WTC11 (cell line): ENCODE data around the gene RBP2. TPM values are rescaled to one million over a fixed set of nuclear protein-coding genes. Genes with fewer than 3 reads are reported as not detected.

Experiments used
- ATAC-seq: fragments of 200-7000 bp; cut with Tn5 transposase; 2 replicates; pipeline ENCODE4 v1.10.0; 2021; ENCODE audit warnings: mild to moderate bottlenecking, moderate library complexity
- CTCF ChIA-PET: fragments of 300-600 bp; sonication (Branson Sonifier 250); formaldehyde crosslinking; loops from one replicate; lab custom pipeline; 2021; ENCODE audit warnings: antibody characterized with exemption; lab: Charles Lee
- POLR2A ChIA-PET: fragments of 350-600 bp; sonication (Branson Sonifier 250); formaldehyde crosslinking; loops from one replicate; lab custom pipeline; 2021; ENCODE audit warnings: antibody characterized with exemption; lab: Charles Lee
- DNase-seq: peaks from one replicate; pipeline ENCODE4 v3.0.0; 2021; ENCODE audit warnings: low spot score
- H3K27ac Mint-ChIP-seq: 2 replicates; pipeline ENCODE4 v1.8.0; 2021; ENCODE audit warnings: mixed read lengths
- H3K27me3 Mint-ChIP-seq: 2 replicates; pipeline ENCODE4 v1.8.0; 2021; ENCODE audit warnings: low read depth, mild to moderate bottlenecking, moderate library complexity, mixed read lengths
- H3K36me3 Mint-ChIP-seq: 2 replicates; pipeline ENCODE4 v1.8.0; 2021; ENCODE audit warnings: mixed read lengths
- H3K4me1 Mint-ChIP-seq: 2 replicates; pipeline ENCODE4 v1.8.0; 2022; ENCODE audit warnings: mixed read lengths
- H3K4me3 Mint-ChIP-seq: 2 replicates; pipeline ENCODE4 v1.8.0; 2021; ENCODE audit warnings: mild to moderate bottlenecking, moderate library complexity, mixed read lengths
- H3K9me3 Mint-ChIP-seq: 2 replicates; pipeline ENCODE4 v1.8.0; 2021; ENCODE audit warnings: mixed read lengths
- GABPB1 ChIP-seq: sonication (generic); formaldehyde crosslinking; IDR thresholded peaks from 2 replicates; pipeline ENCODE4 v1.8.1; 2023; ENCODE audit warnings: mild to moderate bottlenecking, missing genetic modification reagents
- HMGA2 ChIP-seq: fragments of 250-450 bp; sonication (Bioruptor Pico); IDR thresholded peaks from 2 replicates; pipeline ENCODE4 v1.4.0; 2021; ENCODE audit warnings: mild to moderate bottlenecking, moderate library complexity
- IRF2 ChIP-seq: sonication (generic); formaldehyde crosslinking; IDR thresholded peaks from 2 replicates; pipeline ENCODE4 v1.8.0; 2022; ENCODE audit warnings: low read depth, missing genetic modification reagents, borderline replicate concordance
- SP1 ChIP-seq: sonication (generic); formaldehyde crosslinking; conservative IDR thresholded peaks from 2 replicates; pipeline ENCODE4 v1.8.1; 2022; ENCODE audit warnings: missing genetic modification reagents
- ZNF232 ChIP-seq: sonication (generic); formaldehyde crosslinking; IDR thresholded peaks from 2 replicates; pipeline ENCODE4 v1.8.0; 2022; ENCODE audit warnings: mild to moderate bottlenecking, missing genetic modification reagents
- ZNF396 ChIP-seq: fragments of 250-450 bp; sonication (Bioruptor Pico); IDR thresholded peaks from 2 replicates; pipeline ENCODE4 v1.8.0; 2021; ENCODE audit warnings: mild to moderate bottlenecking, moderate library complexity, borderline replicate concordance
- total RNA-seq: library from RNA; stranded (reverse); gene quantifications from 3 replicates; pipeline ENCODE4 v1.2.3, GENCODE V29; 2021
- TF ChIP-seq, protein P1 (sequence below): sonication (generic); formaldehyde crosslinking; IDR thresholded peaks from 2 replicates; pipeline ENCODE4 v1.8.1; 2023; ENCODE audit warnings: mild to moderate bottlenecking, missing genetic modification reagents, borderline replicate concordance
- TF ChIP-seq, protein P2 (sequence below): sonication (generic); formaldehyde crosslinking; IDR thresholded peaks from 2 replicates; pipeline ENCODE4 v1.8.0; 2022; ENCODE audit warnings: missing genetic modification reagents
- TF ChIP-seq, protein P3 (sequence below): sonication (generic); formaldehyde crosslinking; IDR thresholded peaks from 2 replicates; pipeline ENCODE4 v1.8.1; 2022; ENCODE audit warnings: mild to moderate bottlenecking, missing genetic modification reagents, moderate library complexity, borderline replicate concordance
- TF ChIP-seq, protein P4 (sequence below): sonication (generic); formaldehyde crosslinking; IDR thresholded peaks from 2 replicates; pipeline ENCODE4 v1.8.1; 2022; ENCODE audit warnings: low read depth, mild to moderate bottlenecking, moderate library complexity, missing genetic modification reagents, borderline replicate concordance
- TF ChIP-seq, protein P5 (sequence below): sonication (generic); formaldehyde crosslinking; IDR thresholded peaks from 2 replicates; pipeline ENCODE4 v1.8.1; 2023; ENCODE audit warnings: mild to moderate bottlenecking, missing genetic modification reagents, moderate library complexity
- TF ChIP-seq, protein P6 (sequence below): fragments of 250-450 bp; sonication (Bioruptor Pico); IDR thresholded peaks from 2 replicates; pipeline ENCODE4 v1.9.0; 2021; ENCODE audit warnings: mild to moderate bottlenecking

RBP2 gene
- total RNA-seq, 1 experiment from 2014 or later = not detected

DNA sequence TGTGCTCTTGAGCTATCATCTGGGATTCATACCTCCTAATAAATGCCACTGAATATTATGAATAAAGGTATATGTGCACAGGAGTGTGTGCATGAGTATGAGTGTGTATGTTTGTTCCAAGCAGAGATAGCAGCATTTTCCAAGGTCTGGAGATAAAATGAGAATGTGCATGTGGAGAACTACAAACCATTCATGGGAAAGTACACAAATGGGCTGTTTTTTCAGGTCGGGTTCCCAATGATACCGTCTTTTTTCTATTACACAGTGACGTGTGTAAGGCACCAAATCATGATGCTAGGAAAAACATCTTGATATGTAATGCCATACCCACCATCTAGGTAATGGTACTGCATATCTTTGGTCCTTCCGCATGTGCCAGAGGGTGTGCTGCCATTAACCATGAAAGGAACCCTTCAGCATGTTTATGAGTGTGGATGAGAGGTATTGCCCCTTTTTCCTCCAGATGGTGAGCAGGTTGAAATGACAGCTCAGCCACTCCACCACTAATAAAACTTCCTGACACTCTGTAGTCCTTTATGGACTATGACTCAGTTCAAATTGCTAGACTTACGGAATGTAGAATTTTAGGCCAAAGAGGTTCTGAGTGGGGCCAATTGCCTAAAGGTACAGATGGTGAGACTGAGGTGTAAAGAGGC is 50.4 kb downstream of the RBP2 start (continued):
- TF ChIP-seq, protein P1, sequence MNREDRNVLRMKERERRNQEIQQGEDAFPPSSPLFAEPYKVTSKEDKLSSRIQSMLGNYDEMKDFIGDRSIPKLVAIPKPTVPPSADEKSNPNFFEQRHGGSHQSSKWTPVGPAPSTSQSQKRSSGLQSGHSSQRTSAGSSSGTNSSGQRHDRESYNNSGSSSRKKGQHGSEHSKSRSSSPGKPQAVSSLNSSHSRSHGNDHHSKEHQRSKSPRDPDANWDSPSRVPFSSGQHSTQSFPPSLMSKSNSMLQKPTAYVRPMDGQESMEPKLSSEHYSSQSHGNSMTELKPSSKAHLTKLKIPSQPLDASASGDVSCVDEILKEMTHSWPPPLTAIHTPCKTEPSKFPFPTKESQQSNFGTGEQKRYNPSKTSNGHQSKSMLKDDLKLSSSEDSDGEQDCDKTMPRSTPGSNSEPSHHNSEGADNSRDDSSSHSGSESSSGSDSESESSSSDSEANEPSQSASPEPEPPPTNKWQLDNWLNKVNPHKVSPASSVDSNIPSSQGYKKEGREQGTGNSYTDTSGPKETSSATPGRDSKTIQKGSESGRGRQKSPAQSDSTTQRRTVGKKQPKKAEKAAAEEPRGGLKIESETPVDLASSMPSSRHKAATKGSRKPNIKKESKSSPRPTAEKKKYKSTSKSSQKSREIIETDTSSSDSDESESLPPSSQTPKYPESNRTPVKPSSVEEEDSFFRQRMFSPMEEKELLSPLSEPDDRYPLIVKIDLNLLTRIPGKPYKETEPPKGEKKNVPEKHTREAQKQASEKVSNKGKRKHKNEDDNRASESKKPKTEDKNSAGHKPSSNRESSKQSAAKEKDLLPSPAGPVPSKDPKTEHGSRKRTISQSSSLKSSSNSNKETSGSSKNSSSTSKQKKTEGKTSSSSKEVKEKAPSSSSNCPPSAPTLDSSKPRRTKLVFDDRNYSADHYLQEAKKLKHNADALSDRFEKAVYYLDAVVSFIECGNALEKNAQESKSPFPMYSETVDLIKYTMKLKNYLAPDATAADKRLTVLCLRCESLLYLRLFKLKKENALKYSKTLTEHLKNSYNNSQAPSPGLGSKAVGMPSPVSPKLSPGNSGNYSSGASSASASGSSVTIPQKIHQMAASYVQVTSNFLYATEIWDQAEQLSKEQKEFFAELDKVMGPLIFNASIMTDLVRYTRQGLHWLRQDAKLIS = no peak
- TF ChIP-seq, protein P2, sequence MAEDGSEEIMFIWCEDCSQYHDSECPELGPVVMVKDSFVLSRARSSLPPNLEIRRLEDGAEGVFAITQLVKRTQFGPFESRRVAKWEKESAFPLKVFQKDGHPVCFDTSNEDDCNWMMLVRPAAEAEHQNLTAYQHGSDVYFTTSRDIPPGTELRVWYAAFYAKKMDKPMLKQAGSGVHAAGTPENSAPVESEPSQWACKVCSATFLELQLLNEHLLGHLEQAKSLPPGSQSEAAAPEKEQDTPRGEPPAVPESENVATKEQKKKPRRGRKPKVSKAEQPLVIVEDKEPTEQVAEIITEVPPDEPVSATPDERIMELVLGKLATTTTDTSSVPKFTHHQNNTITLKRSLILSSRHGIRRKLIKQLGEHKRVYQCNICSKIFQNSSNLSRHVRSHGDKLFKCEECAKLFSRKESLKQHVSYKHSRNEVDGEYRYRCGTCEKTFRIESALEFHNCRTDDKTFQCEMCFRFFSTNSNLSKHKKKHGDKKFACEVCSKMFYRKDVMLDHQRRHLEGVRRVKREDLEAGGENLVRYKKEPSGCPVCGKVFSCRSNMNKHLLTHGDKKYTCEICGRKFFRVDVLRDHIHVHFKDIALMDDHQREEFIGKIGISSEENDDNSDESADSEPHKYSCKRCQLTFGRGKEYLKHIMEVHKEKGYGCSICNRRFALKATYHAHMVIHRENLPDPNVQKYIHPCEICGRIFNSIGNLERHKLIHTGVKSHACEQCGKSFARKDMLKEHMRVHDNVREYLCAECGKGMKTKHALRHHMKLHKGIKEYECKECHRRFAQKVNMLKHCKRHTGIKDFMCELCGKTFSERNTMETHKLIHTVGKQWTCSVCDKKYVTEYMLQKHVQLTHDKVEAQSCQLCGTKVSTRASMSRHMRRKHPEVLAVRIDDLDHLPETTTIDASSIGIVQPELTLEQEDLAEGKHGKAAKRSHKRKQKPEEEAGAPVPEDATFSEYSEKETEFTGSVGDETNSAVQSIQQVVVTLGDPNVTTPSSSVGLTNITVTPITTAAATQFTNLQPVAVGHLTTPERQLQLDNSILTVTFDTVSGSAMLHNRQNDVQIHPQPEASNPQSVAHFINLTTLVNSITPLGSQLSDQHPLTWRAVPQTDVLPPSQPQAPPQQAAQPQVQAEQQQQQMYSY = no peak
- no peak for TF ChIP-seq ZNF396
- TF ChIP-seq, protein P3, sequence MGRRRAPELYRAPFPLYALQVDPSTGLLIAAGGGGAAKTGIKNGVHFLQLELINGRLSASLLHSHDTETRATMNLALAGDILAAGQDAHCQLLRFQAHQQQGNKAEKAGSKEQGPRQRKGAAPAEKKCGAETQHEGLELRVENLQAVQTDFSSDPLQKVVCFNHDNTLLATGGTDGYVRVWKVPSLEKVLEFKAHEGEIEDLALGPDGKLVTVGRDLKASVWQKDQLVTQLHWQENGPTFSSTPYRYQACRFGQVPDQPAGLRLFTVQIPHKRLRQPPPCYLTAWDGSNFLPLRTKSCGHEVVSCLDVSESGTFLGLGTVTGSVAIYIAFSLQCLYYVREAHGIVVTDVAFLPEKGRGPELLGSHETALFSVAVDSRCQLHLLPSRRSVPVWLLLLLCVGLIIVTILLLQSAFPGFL (CRISPR knock-in tag) = no peak
- no peak for TF ChIP-seq HMGA2 (CRISPR knock-in tag)

DNA sequence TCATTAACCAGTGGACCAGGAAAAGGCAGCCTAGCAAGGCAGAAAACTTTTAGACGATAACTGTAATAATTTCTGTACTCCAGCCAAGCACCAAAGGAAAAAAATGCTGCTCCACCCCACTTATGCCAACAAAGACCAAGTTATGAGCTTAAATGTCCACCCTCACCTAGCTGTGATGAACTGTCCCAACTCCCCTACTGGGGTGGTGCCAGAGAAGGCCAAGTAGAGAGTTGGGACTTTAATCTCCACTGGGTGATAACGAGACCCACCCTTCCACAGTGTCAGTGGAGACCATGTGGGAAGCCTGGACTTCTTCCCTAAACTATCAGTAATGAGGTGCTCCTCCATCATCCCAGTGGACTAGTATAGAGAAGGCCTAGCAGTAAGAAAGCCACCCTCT is 53.1 kb downstream of the RBP2 start:
- ATAC-seq = no peak
- Mint-ChIP-seq H3K4me1 (no peaks in the 10 kb centered on the region), H3K27ac (no peak overlapping the region), H3K4me3 (no peak overlapping the region), H3K36me3 (no peaks in the 10 kb centered on the region), H3K27me3 (no peaks in the 10 kb centered on the region), H3K9me3 (no peaks in the 10 kb centered on the region)
- ChIA-PET CTCF (no interaction called here), POLR2A (no interaction called here)
- TF ChIP-seq, protein P4, sequence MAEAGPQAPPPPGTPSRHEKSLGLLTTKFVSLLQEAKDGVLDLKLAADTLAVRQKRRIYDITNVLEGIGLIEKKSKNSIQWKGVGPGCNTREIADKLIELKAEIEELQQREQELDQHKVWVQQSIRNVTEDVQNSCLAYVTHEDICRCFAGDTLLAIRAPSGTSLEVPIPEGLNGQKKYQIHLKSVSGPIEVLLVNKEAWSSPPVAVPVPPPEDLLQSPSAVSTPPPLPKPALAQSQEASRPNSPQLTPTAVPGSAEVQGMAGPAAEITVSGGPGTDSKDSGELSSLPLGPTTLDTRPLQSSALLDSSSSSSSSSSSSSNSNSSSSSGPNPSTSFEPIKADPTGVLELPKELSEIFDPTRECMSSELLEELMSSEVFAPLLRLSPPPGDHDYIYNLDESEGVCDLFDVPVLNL (CRISPR knock-in tag) = no peak
- TF ChIP-seq SP1 (CRISPR knock-in tag) = no peak
- no peak for DNase-seq

DNA sequence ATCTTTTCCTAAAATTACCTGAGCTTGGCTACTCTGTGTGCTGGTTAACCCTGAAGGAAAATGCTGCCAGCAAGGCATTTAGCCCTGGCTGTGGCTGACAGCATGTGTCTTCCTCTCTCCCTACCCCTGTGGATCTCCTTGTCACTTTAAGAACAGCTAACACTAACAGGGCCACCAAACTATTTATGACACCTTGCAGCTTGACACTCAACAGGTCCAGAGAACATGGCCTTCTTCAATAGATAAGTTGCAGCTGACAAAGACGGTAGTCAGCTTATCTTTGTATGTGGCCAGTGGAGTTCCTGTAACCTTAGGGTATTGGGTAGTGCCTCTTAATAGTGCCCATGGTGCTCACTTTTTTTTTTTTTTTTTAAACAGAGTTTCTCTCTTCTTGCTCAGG is 54.9 kb downstream of the RBP2 start:
- H3K4me3 Mint-ChIP-seq = no peak overlapping the region
- CTCF ChIA-PET = no interaction called here

More for the DNA sequence above, 54.9 kb downstream of the RBP2 start:
- H3K4me1 Mint-ChIP-seq = no peaks in the 10 kb centered on the region
- no peak overlapping the region for H3K27ac Mint-ChIP-seq
- no peaks in the 10 kb centered on the region for H3K36me3 Mint-ChIP-seq
- no peak for ATAC-seq
- no peaks in the 10 kb centered on the region for H3K27me3 Mint-ChIP-seq
- peaks cover 4% of the 10 kb centered on the region; the same call in 1 of the 2 replicates for H3K9me3 Mint-ChIP-seq
- DNase-seq = no peak
- TF ChIP-seq IRF2 (CRISPR knock-in tag) = no peak
- TF ChIP-seq GABPB1 = no peak
- TF ChIP-seq, protein P5, sequence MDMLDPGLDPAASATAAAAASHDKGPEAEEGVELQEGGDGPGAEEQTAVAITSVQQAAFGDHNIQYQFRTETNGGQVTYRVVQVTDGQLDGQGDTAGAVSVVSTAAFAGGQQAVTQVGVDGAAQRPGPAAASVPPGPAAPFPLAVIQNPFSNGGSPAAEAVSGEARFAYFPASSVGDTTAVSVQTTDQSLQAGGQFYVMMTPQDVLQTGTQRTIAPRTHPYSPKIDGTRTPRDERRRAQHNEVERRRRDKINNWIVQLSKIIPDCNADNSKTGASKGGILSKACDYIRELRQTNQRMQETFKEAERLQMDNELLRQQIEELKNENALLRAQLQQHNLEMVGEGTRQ (CRISPR knock-in tag) = no peak
- TF ChIP-seq, protein P6, sequence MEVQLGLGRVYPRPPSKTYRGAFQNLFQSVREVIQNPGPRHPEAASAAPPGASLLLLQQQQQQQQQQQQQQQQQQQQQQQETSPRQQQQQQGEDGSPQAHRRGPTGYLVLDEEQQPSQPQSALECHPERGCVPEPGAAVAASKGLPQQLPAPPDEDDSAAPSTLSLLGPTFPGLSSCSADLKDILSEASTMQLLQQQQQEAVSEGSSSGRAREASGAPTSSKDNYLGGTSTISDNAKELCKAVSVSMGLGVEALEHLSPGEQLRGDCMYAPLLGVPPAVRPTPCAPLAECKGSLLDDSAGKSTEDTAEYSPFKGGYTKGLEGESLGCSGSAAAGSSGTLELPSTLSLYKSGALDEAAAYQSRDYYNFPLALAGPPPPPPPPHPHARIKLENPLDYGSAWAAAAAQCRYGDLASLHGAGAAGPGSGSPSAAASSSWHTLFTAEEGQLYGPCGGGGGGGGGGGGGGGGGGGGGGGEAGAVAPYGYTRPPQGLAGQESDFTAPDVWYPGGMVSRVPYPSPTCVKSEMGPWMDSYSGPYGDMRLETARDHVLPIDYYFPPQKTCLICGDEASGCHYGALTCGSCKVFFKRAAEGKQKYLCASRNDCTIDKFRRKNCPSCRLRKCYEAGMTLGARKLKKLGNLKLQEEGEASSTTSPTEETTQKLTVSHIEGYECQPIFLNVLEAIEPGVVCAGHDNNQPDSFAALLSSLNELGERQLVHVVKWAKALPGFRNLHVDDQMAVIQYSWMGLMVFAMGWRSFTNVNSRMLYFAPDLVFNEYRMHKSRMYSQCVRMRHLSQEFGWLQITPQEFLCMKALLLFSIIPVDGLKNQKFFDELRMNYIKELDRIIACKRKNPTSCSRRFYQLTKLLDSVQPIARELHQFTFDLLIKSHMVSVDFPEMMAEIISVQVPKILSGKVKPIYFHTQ = no peak
- no peak for TF ChIP-seq ZNF232
- POLR2A ChIA-PET = interaction anchor here (0.6 kb wide), 1 partner anchor 118 kb away, joined by 5 read pairs; no protein-coding TSS in a partner anchor
